ENCODE results near the gene ZNF609. TPM values are rescaled to one million over a fixed set of nuclear protein-coding genes. Genes with fewer than 3 reads are reported as not detected.
"Not testable (repeated sequence)": the region's sequence is repeated elsewhere in the genome, so short reads cannot be mapped to it uniquely, and the experiment has no call there.

ZNF609 gene
- polyA plus RNA-seq, 1 donor from 2014 or later: 11.8 TPM

GRCh38 chr15:64636556-64636955, 176.2 kb downstream of the ZNF609 start:
- Histone ChIP-seq H3K4me2 (ENCODE audit: low read length) (peak overlapping the region; percentile 50), H3K27me3 (ENCODE audit: insufficient read depth, low read depth, low read length) (no peaks in the 10 kb centered on the region), H4K20me1 (ENCODE audit: insufficient read depth) (no peaks in the 10 kb centered on the region), H3K9me3 (ENCODE audit: low read length) (no peaks in the 10 kb centered on the region), H3K9ac (ENCODE audit: low read length) (peak overlapping the region; percentile 71), H3K36me3 (ENCODE audit: insufficient read depth, low read length) (peaks cover 6% of the 10 kb centered on the region), H3K79me2 (replicated peaks; ENCODE audit: insufficient read depth, low read length) (peaks cover 46% of the 10 kb centered on the region), H3K4me3 (ENCODE audit: low read length) (peak overlapping the region; percentile 55), H2AFZ (ENCODE audit: low read depth, low read length) (no peak overlapping the region), H3K9me2 (ENCODE audit: insufficient read depth, low read length) (no peaks in the 10 kb centered on the region), H3F3A (ENCODE audit: insufficient read depth, low read length, poor library complexity, severe bottlenecking) (peaks cover 14% of the 10 kb centered on the region), H3K27ac (ENCODE audit: low read length) (peak overlapping the region; percentile 98)
- TF ChIP-seq, protein P1, sequence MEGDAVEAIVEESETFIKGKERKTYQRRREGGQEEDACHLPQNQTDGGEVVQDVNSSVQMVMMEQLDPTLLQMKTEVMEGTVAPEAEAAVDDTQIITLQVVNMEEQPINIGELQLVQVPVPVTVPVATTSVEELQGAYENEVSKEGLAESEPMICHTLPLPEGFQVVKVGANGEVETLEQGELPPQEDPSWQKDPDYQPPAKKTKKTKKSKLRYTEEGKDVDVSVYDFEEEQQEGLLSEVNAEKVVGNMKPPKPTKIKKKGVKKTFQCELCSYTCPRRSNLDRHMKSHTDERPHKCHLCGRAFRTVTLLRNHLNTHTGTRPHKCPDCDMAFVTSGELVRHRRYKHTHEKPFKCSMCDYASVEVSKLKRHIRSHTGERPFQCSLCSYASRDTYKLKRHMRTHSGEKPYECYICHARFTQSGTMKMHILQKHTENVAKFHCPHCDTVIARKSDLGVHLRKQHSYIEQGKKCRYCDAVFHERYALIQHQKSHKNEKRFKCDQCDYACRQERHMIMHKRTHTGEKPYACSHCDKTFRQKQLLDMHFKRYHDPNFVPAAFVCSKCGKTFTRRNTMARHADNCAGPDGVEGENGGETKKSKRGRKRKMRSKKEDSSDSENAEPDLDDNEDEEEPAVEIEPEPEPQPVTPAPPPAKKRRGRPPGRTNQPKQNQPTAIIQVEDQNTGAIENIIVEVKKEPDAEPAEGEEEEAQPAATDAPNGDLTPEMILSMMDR (IDR thresholded peaks at IDR 0.05; ENCODE audit: poor library complexity, severe bottlenecking): no peak
- TF ChIP-seq MXI1 (conservative IDR thresholded peaks at IDR 0.05; ENCODE audit: poor library complexity, severe bottlenecking) (no peak), TAF1 (IDR thresholded peaks at IDR 0.05; ENCODE audit: low read depth) (no peak), EP300 (conservative IDR thresholded peaks at IDR 0.05; ENCODE audit: poor library complexity, severe bottlenecking) (no peak), EZH2 (IDR thresholded peaks at IDR 0.05; ENCODE audit: borderline replicate concordance, insufficient read depth, low read length, poor library complexity, severe bottlenecking) (no peak), REST (IDR thresholded peaks at IDR 0.05; ENCODE audit: borderline replicate concordance) (no peak), SMC3 (conservative IDR thresholded peaks at IDR 0.05; ENCODE audit: poor library complexity) (no peak), POLR2AphosphoS5 (IDR thresholded peaks at IDR 0.05) (no peak), RAD21 (conservative IDR thresholded peaks at IDR 0.05) (no peak)

GRCh38 chr15:64637412-64637811, 177.0 kb downstream of the ZNF609 start:
- TF ChIP-seq REST (IDR thresholded peaks at IDR 0.05; ENCODE audit: borderline replicate concordance) (no peak), MXI1 (conservative IDR thresholded peaks at IDR 0.05; ENCODE audit: poor library complexity, severe bottlenecking) (no peak), SMC3 (conservative IDR thresholded peaks at IDR 0.05; ENCODE audit: poor library complexity) (no peak), EP300 (conservative IDR thresholded peaks at IDR 0.05; ENCODE audit: poor library complexity, severe bottlenecking) (no peak), EZH2 (IDR thresholded peaks at IDR 0.05; ENCODE audit: borderline replicate concordance, insufficient read depth, low read length, poor library complexity, severe bottlenecking) (no peak), TAF1 (IDR thresholded peaks at IDR 0.05; ENCODE audit: low read depth) (no peak), POLR2AphosphoS5 (IDR thresholded peaks at IDR 0.05) (no peak), RAD21 (conservative IDR thresholded peaks at IDR 0.05) (no peak)
- TF ChIP-seq, protein P1 (IDR thresholded peaks at IDR 0.05; ENCODE audit: poor library complexity, severe bottlenecking): no peak
- Histone ChIP-seq H3K36me3 (ENCODE audit: insufficient read depth, low read length) (peaks cover 6% of the 10 kb centered on the region), H3K9me3 (ENCODE audit: low read length) (no peaks in the 10 kb centered on the region), H2AFZ (ENCODE audit: low read depth, low read length) (no peak overlapping the region), H3K9ac (ENCODE audit: low read length) (no peak overlapping the region), H4K20me1 (ENCODE audit: insufficient read depth) (no peaks in the 10 kb centered on the region), H3F3A (ENCODE audit: insufficient read depth, low read length, poor library complexity, severe bottlenecking) (peaks cover 14% of the 10 kb centered on the region), H3K4me3 (ENCODE audit: low read length) (no peak overlapping the region), H3K27me3 (ENCODE audit: insufficient read depth, low read depth, low read length) (no peaks in the 10 kb centered on the region), H3K4me2 (ENCODE audit: low read length) (no peak overlapping the region), H3K79me2 (replicated peaks; ENCODE audit: insufficient read depth, low read length) (peaks cover 47% of the 10 kb centered on the region), H3K27ac (ENCODE audit: low read length) (peak overlapping the region; percentile 98), H3K9me2 (ENCODE audit: insufficient read depth, low read length) (no peaks in the 10 kb centered on the region)

DNA sequence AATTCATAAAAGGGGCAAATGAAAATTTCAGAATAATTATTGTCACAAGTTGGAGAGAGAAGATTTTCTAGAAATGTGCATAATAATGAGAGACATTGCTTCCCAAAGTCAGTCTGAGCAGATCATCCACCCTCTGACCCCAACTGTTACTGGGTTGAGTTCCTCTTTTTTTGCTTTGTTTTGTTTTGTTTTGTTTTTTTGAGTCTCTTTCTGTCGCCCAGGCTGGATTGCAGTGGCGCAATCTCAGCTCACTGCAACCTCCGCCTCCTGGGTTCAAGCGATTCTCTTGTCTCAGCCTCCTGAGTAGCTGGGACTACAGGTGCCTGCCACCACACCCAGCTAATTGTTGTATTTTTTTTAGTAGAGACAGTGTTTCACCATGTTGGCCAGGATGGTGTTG, 179.4 kb downstream of the ZNF609 start:
- H3K27ac ChIP-seq (ENCODE audit: low read length); H3K9me2 ChIP-seq (ENCODE audit: insufficient read depth, low read length); H3K4me3 ChIP-seq (ENCODE audit: low read length); H3K36me3 ChIP-seq (ENCODE audit: insufficient read depth, low read length); H2AFZ ChIP-seq (ENCODE audit: low read depth, low read length); H4K20me1 ChIP-seq (ENCODE audit: insufficient read depth); H3K9me3 ChIP-seq (ENCODE audit: low read length); H3K27me3 ChIP-seq (ENCODE audit: insufficient read depth, low read depth, low read length); H3K9ac ChIP-seq (ENCODE audit: low read length); H3K4me2 ChIP-seq (ENCODE audit: low read length): not testable (repeated sequence)
- H3K79me2 ChIP-seq (replicated peaks; ENCODE audit: insufficient read depth, low read length): peaks cover 55% of the 10 kb centered on the region
- peaks cover 14% of the 10 kb centered on the region for H3F3A ChIP-seq (ENCODE audit: insufficient read depth, low read length, poor library complexity, severe bottlenecking)

Data from neural cell (in vitro differentiated cells).